ENCODE results near the gene ME1. TPM values are rescaled to one million over a fixed set of nuclear protein-coding genes. Genes with fewer than 3 reads are reported as not detected.
"Not testable (repeated sequence)": the region's sequence is repeated elsewhere in the genome, so short reads cannot be mapped to it uniquely, and the experiment has no call there.

ME1 gene
- total and polyA plus RNA-seq, 5 donors = 33.2 to 43.7 (median 37.2) TPM

DNA sequence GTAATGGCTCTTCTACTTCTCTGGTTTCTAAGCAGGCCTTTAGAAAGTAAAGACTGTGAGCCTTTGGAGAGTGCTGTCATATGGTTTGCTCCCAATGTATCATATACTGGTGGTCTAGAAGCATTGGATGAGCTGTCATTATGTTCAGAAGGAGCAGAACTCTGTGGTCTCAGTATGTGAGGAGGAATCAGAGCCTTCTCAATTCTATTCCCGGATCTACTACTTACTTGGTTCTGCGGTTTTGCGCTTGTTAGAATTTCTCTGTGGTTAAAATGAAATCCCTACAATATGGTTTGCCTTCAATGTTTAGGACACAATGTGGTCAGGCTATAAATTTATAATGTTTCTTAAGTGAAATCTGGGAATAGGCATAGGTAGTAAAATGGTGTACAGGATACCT, 173.1 kb downstream of the ME1 start:
- 94% methylated on average over 3 of the region's 3 CpGs for WGBS
- H3K27ac ChIP-seq (ENCODE audit: low read length) = no peak overlapping the region
- intact Hi-C loops (cut with DNase I) = no loop called here

DNA sequence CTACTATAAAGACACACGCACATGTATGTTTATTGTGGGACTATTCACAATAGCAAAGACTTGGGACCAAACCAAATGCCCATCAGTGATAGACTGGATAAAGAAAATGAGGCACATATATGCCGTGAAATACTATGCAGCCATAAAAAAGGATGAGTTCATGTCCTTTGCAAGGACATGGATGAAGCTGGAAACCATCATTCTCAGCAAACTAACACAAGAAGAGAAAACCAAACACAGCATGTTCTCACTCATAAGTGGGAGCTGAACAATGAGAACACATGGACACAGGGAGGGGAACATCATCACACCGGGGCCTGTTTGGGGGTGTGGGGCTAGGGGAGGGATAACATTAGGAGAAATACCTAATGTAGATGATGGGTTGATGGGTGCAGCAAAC, 174.1 kb downstream of the ME1 start:
- H3K4me1 ChIP-seq (ENCODE audit: control insufficient read depth, insufficient read depth, low read length); intact Hi-C loops (cut with DNase I); ATAC-seq; H3K27me3 ChIP-seq (ENCODE audit: control insufficient read depth, insufficient read depth); DNase-seq; H3K4me3 ChIP-seq (ENCODE audit: low read length); H3K27ac ChIP-seq (ENCODE audit: low read length); H3K9me3 ChIP-seq (ENCODE audit: control insufficient read depth, low read length): not testable (repeated sequence)
- WGBS = 91% methylated on average over 3 of the region's 3 CpGs

More for the DNA sequence above, 173.1 kb downstream of the ME1 start:
- no peaks in the 10 kb centered on the region for H3K4me1 ChIP-seq (ENCODE audit: control insufficient read depth, insufficient read depth, low read length)
- no peak overlapping the region for H3K4me3 ChIP-seq (ENCODE audit: low read length)
- H3K27me3 ChIP-seq (ENCODE audit: control insufficient read depth, insufficient read depth) = no peaks in the 10 kb centered on the region
- ATAC-seq (no peak), DNase-seq (no peak)
- H3K9me3 ChIP-seq (ENCODE audit: control insufficient read depth, low read length) = no peaks in the 10 kb centered on the region

DNA sequence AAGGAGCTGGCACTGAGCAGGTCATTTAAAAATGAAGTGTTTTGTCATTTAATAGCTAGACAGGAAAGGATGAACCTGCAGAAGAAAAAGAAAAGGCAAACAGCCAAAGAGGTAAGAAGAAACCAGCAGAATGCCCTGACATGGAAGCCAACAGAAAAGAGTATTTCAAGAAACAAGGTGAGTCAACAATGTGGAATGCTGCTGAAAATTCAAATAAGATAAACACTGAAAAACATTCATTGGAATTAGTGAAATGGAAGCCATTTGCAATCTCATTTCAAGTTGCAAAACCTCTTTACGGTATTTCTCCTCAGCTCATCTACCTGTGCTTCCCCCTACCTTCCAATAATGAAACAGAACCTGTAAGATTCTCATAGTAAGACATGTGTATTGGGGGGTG, 178.1 kb downstream of the ME1 start:
- H3K27ac ChIP-seq (ENCODE audit: low read length) = no peak overlapping the region
- H3K27me3 ChIP-seq (ENCODE audit: control insufficient read depth, insufficient read depth) = no peaks in the 10 kb centered on the region
- DNase-seq = no peak
- H3K4me3 ChIP-seq (ENCODE audit: low read length) = no peak overlapping the region
- no peaks in the 10 kb centered on the region for H3K9me3 ChIP-seq (ENCODE audit: control insufficient read depth, low read length)
- ATAC-seq = no peak
- WGBS = 90% methylated on average over 1 of the region's 1 CpG
- intact Hi-C loops (cut with DNase I) = no loop called here
- H3K4me1 ChIP-seq (ENCODE audit: control insufficient read depth, insufficient read depth, low read length) = no peaks in the 10 kb centered on the region

DNA sequence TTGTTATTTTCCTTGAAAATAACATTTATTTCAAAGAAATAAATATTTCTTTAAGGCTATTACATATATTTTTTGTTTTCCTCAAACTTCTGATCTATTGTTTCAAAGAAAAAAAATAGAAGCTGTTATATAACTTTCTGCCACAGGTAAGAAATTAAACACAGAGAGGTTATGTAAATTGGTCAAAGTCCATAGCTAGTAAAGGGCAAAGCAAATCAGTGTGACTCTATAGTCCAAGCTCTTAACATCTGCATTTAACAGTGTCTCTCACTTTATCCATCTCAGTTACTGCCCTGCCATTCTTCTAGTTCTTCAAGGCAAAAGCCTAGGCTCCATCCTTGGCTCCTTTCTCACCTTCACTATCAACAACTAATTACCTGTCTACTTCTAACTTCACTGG, 180.6 kb downstream of the ME1 start:
- intact Hi-C loops (cut with DNase I) = no loop called here
- Histone ChIP-seq H3K27ac (ENCODE audit: low read length) (no peak overlapping the region), H3K9me3 (ENCODE audit: control insufficient read depth, low read length) (no peaks in the 10 kb centered on the region), H3K4me3 (ENCODE audit: low read length) (no peak overlapping the region), H3K4me1 (ENCODE audit: control insufficient read depth, insufficient read depth, low read length) (no peaks in the 10 kb centered on the region), H3K27me3 (ENCODE audit: control insufficient read depth, insufficient read depth) (no peaks in the 10 kb centered on the region)
- no peak for ATAC-seq
- no peak for DNase-seq

DNA sequence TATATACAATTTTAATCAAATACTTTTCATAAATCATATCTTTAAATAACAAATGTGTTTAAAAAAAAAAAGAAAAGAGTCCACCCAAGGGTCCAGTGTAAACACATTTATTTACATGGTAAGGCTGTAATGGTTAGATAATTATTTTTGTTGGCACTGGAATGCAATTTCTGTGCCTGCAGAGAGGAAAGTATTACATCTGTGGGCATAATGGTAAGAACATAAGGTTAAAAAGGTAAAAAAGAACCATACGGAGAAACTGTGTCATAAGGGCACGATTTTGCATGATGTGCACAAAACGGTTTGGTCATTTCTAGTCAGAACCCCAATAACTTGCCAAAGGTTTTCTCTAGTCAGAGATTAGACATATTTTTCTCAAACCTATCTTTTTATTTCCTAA, 183.4 kb downstream of the ME1 start:
- no peaks in the 10 kb centered on the region for H3K9me3 ChIP-seq (ENCODE audit: control insufficient read depth, low read length)
- H3K4me1 ChIP-seq (ENCODE audit: control insufficient read depth, insufficient read depth, low read length) = no peaks in the 10 kb centered on the region
- H3K27ac ChIP-seq (ENCODE audit: low read length) = no peak overlapping the region
- H3K27me3 ChIP-seq (ENCODE audit: control insufficient read depth, insufficient read depth) = no peaks in the 10 kb centered on the region
- ATAC-seq (no peak), DNase-seq (no peak)
- intact Hi-C loops (cut with DNase I) = no loop called here
- H3K4me3 ChIP-seq (ENCODE audit: low read length) = no peak overlapping the region
- WGBS = 74% methylated on average over 3 of the region's 3 CpGs

DNA sequence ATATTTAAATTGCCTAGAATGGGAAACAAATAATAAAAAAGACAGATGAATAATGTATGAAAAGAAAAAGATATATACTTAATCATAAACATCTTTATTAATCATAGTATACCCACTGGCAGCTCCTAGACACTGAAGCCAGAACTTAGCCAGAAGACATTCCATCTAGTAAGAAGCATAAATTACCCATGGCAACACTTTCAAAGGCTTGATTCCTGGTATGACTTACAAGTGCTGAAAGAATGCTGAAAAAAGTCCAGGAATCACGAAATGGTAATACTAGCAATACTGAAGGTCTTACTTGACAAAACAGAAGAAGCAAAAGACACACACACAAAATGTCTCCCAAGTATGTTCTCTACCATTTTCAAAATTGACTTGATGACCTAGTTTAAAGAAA, 199.7 kb downstream of the ME1 start:
- intact Hi-C loops (cut with DNase I) = no loop called here
- Histone ChIP-seq H3K4me3 (ENCODE audit: low read length) (no peak overlapping the region), H3K27ac (ENCODE audit: low read length) (no peak overlapping the region), H3K27me3 (ENCODE audit: control insufficient read depth, insufficient read depth) (no peaks in the 10 kb centered on the region), H3K4me1 (ENCODE audit: control insufficient read depth, insufficient read depth, low read length) (no peaks in the 10 kb centered on the region), H3K9me3 (ENCODE audit: control insufficient read depth, low read length) (no peaks in the 10 kb centered on the region)
- ATAC-seq (no peak), DNase-seq (no peak)
- WGBS = 54% methylated on average over 1 of the region's 1 CpG

DNA sequence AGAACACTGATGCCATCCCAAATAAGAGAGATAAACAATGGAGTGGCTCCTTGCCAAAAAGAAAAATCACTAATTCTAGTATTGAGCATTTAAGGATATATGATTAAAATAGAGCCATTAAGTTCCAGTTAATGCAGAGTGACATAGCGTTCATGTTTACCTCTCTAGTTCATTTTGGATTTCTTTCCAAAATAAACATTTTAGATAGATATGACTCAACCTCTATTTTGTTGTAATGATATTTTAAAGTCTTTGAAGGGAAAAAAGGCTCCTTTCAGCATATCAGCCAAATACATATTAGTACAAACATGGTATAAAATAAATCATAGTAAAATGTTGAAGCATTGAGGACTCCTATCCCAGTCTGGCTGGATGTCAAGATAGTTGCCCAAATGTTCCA, 204.3 kb downstream of the ME1 start:
- Histone ChIP-seq H3K27ac (ENCODE audit: low read length) (no peak overlapping the region), H3K4me3 (ENCODE audit: low read length) (no peak overlapping the region), H3K27me3 (ENCODE audit: control insufficient read depth, insufficient read depth) (no peaks in the 10 kb centered on the region), H3K4me1 (ENCODE audit: control insufficient read depth, insufficient read depth, low read length) (no peaks in the 10 kb centered on the region), H3K9me3 (ENCODE audit: control insufficient read depth, low read length) (no peaks in the 10 kb centered on the region)
- WGBS = 42% methylated on average over 1 of the region's 1 CpG
- no peak for DNase-seq
- intact Hi-C loops (cut with DNase I) = no loop called here
- ATAC-seq = no peak

DNA sequence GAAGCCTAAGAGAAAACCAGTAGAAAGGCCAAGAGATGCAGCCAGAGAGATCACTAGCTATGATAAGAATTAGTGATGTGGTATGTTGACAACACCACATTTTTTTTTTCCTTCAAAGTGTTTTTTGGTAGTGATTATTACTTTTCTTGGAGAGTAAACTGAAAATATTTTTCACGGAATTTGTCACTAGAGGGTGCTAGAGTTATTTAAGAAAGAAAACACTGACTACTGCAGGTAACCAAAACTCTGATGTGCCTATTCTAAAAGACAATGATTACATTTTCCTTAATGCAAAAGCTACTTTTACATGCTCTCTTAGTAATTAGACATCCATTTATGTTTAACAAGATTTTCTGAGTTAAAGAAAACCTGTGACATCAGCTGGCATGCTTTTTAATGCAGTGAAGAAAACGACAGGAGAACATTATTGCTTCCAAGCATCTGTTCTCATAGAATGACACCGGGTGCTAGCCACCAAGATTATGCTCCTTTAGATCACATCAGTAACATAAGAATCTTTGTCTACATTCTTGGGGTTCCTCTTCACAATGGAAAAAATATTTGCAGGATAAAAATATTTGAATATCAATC, 208.9 kb downstream of the ME1 start:
- intact Hi-C loops (cut with DNase I) = loop anchor here (2.0 to 5.0 kb wide), 3 partner anchors 290 to 295 kb away; partner anchors contain the start of gene PRSS35 (in 2 of the 4)
- H3K27ac ChIP-seq (ENCODE audit: low read length) = no peak overlapping the region
- ATAC-seq = no peak

DNA sequence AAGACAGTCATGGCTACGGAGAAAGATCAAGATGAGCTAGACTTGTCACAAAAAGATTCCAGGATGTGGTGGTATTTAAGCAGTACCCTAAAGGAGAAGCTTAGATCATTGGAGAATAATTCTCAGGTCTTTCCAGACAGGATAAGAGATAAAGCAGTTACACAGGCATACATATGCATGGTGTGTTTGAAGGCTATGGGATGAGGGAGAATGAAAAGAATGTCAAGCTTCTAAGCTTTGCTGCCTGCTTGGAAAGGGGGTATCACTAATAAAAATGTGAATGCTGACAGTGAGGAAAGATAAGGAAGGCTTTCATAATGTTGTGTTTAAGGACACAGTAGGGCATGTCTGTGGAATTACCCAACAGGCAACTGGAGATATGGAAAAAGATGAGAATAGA, 209.6 kb downstream of the ME1 start:
- no peak for DNase-seq
- Histone ChIP-seq H3K27me3 (ENCODE audit: control insufficient read depth, insufficient read depth) (no peaks in the 10 kb centered on the region), H3K9me3 (ENCODE audit: control insufficient read depth, low read length) (no peaks in the 10 kb centered on the region), H3K27ac (ENCODE audit: low read length) (no peak overlapping the region), H3K4me3 (ENCODE audit: low read length) (no peak overlapping the region), H3K4me1 (ENCODE audit: control insufficient read depth, insufficient read depth, low read length) (no peaks in the 10 kb centered on the region)
- intact Hi-C loops (cut with DNase I) = loop anchor here in 3 of 4 donors (5.0 kb wide), 2 partner anchors 291 to 296 kb away; partner anchors contain the start of gene PRSS35 (in 2 of the 3)
- no peak for ATAC-seq
- 75% methylated on average over 1 of the region's 1 CpG for WGBS

More for the DNA sequence above, 208.9 kb downstream of the ME1 start:
- Histone ChIP-seq H3K9me3 (ENCODE audit: control insufficient read depth, low read length) (no peaks in the 10 kb centered on the region), H3K4me1 (ENCODE audit: control insufficient read depth, insufficient read depth, low read length) (no peaks in the 10 kb centered on the region), H3K4me3 (ENCODE audit: low read length) (no peak overlapping the region), H3K27me3 (ENCODE audit: control insufficient read depth, insufficient read depth) (no peaks in the 10 kb centered on the region)
- no peak for DNase-seq
- WGBS = 49% methylated on average over 3 of the region's 3 CpGs

DNA sequence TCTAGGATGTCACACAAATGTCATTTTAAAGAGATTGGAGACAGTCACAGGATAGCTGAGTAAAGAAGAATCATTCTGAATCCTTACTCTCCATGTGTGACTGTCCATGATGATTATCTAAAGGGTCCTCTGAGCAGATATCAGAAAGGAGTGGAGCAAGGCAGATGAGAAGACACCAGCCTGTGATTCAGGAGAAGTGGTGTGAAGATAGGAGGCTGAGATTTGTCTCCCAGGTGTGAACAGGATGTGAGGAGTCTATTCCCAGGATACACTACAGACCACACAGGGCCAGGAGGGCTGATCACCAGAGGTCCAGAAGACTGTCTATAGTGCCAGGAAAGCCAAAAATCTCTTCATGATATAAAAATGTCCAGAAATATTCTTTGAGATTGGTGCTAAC, 210.7 kb downstream of the ME1 start:
- Histone ChIP-seq H3K4me3 (ENCODE audit: low read length) (no peak overlapping the region), H3K27ac (ENCODE audit: low read length) (no peak overlapping the region), H3K4me1 (ENCODE audit: control insufficient read depth, insufficient read depth, low read length) (no peaks in the 10 kb centered on the region), H3K9me3 (ENCODE audit: control insufficient read depth, low read length) (no peaks in the 10 kb centered on the region), H3K27me3 (ENCODE audit: control insufficient read depth, insufficient read depth) (no peaks in the 10 kb centered on the region)
- intact Hi-C loops (cut with DNase I) = loop anchor here in 3 of 4 donors (5.0 kb wide), 2 partner anchors 292 to 297 kb away; partner anchors contain the start of gene PRSS35 (in 2 of the 3)
- DNase-seq (no peak), ATAC-seq (no peak)

DNA sequence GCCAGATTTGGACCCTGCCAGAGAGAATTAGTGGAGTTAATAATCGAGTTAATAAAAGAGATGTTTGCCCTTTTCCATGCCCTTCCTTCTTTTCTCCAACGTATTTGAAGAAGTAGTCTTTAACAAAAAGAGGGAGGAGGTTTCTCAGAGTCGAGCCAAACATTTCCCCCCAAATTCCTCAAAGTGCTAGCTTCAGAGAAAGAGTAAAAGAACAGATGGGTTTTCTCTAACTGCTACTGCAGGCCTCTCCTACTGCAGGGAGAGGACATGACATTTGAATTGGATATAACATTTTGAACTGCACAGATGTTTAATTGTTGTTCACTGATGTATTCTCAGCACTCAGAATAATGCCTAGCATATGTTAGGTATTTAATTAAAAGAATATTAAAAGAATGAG, 212.2 kb downstream of the ME1 start:
- WGBS = 50% methylated on average over 3 of the region's 3 CpGs

DNA sequence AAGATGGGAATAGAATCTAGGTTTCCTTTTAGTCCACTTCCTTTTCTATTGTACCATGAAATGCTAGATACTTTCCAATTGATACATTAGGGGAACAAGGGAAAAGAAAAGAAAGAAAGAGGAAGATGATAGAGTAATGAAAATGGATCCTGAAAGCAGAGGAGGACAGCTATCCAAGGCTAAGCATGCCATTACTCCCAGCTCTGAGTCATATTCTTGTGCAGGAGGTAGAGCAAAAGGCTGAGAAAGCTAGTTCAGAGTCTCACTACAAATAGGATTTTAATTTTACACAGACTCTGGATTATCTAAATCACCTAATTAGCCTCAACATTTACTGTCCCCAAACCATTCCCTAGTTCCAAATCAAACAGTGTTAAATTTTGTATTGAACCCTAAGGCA, 214.0 kb downstream of the ME1 start:
- H3K4me3 ChIP-seq (ENCODE audit: low read length) = no peak overlapping the region
- H3K27ac ChIP-seq (ENCODE audit: low read length) = no peak overlapping the region
- H3K4me1 ChIP-seq (ENCODE audit: control insufficient read depth, insufficient read depth, low read length) = no peaks in the 10 kb centered on the region
- DNase-seq = no peak
- intact Hi-C loops (cut with DNase I) = loop anchor here in 1 of 4 donors (5.0 kb wide), 1 partner anchor 150 kb away; the partner anchor contains the start of genes DOP1A and UBE3D
- H3K9me3 ChIP-seq (ENCODE audit: control insufficient read depth, low read length) = no peaks in the 10 kb centered on the region
- no peaks in the 10 kb centered on the region for H3K27me3 ChIP-seq (ENCODE audit: control insufficient read depth, insufficient read depth)
- no peak for ATAC-seq

More for the DNA sequence above, 212.2 kb downstream of the ME1 start:
- no peaks in the 10 kb centered on the region for H3K27me3 ChIP-seq (ENCODE audit: control insufficient read depth, insufficient read depth)
- DNase-seq = no peak
- H3K27ac ChIP-seq (ENCODE audit: low read length) = no peak overlapping the region
- H3K4me1 ChIP-seq (ENCODE audit: control insufficient read depth, insufficient read depth, low read length) = no peaks in the 10 kb centered on the region
- no peaks in the 10 kb centered on the region for H3K9me3 ChIP-seq (ENCODE audit: control insufficient read depth, low read length)
- no peak overlapping the region for H3K4me3 ChIP-seq (ENCODE audit: low read length)
- intact Hi-C loops (cut with DNase I) = loop anchor here in 1 of 4 donors (5.0 kb wide), 1 partner anchor 151 kb away; the partner anchor contains the start of genes DOP1A and UBE3D
- no peak for ATAC-seq

Measured in right cardiac atrium (tissue), 5 donors.